DMS53 treated with DMSO at 0.1 percent for 48 hours (cell line): Measurements from ENCODE around the gene SH3GLB1.
A peak's percentile ranks its signal among the peaks of the same experiment; 100 is the strongest.

Experiments
- DNase-seq: peaks from one replicate; lab custom pipeline; 2025; ENCODE audit not compliant: unreplicated experiment; lab: John Stamatoyannopoulos, UW

SH3GLB1 gene

DNA sequence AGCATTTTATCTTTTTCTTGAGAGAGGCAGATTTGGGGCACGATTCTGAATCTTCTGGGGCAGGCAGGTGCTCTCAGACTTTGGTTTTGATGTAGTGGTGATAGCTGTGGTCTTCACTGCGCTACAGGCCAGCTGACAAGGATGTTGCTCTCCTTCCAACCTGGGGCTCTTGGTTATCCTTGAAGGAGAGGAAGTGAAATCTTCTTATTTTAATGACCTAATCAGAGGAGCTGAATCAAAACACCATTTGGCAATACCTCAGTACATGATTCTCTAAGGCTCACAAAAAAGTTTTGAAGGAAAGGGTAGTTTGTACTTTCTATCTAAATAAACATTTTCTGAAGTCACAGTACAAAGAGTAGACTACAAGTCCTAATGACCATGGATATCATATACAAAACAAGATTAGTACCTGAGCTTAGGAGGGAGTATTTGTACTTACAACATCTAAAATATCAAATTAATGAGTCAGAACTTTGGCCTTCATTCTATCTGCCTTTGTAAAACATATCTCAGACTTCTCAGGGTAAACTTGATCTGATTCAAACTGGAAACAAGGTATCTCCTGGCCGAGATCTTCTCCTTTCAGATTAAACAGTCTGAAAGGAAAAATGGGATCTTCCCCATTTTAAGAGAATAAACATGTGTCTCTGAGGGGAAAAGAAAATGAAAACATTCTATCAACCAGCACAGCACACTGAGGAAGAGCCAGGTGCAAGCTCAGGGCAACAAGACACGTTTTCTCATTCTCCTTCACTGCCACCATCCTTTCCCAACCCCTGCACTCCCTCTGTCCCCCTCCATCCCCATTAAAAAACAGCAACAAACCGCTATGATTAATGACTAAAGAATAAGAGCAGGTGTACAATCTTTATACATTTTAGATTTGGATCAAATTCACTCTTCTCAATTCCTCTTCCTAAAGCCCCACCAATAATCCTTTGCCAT, 69.2 kb downstream of the SH3GLB1 start:
- no peak for DNase-seq

DNA sequence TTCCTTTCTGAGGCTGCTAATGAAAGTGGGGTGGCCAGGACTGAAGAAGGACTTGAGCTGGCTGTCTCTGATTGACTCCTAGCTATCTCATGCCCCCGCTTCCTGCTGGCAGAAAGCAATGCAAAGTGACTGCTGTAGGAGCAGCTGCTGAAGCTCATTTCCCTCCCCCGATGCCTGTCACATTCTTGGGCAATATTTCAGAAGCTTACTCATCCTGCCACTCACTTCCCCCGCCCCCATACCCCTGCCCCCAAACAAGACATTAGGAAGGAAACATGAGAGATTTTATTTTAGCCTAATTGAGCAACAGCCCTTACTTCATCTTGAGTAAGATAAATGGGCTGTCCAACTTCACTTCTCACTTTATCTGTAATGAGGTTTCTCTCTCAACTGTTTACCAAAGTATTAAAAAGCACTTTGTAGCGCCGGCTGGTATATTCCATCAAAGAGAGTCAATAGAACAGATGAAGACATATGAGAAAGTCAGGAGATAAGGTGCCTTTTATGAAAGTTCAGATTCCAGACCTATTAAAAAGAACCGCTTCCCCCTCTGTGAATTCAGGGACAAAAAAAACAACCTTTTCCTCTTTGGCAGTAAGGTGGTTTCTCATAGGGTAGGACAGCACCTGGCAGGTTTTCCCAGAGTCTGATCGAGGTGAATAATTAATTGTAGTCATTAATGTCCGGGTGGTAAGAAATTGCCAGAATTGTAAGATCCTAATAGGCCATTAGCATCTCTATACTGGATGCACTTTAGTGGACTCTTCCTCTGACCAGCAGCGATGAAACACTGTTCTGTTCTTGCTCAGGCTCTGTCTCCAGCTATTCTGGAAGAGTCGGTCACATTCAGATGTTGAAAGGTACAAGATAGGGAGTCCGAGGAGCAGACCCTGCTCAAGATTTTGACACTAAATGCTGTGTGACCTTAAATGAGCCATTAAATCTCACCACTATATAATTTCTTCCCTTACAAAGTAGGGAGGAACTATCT, 70.2 kb downstream of the SH3GLB1 start:
- peak; percentile 93 for DNase-seq

GRCh38 chr1:86775395-86775794, 71.0 kb downstream of the SH3GLB1 start:
- no peak for DNase-seq

DNA sequence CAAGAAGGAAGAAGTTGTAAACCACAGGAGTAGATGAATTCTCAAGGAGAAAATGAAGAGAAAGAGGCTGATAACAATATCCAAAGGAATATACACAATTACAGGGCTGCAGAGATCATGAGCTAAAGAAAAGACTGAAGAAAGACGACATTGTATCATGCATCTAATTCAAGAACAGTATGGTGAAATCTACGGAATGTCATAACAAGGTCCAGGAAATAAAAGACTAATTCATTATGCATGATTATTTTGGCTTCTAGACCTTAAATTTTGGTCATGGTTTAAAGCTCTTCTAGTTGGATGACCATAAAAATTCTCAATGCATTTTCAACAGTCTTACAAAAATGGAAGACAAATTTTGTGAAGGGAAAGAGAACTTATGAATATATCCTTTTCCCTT, 71.7 kb downstream of the SH3GLB1 start:
- no peak for DNase-seq

GRCh38 chr1:86778569-86779239, 74.3 kb downstream of the SH3GLB1 start:
- DNase-seq: no peak

GRCh38 chr1:86779308-86780191, 75.2 kb downstream of the SH3GLB1 start:
- DNase-seq: no peak

DNA sequence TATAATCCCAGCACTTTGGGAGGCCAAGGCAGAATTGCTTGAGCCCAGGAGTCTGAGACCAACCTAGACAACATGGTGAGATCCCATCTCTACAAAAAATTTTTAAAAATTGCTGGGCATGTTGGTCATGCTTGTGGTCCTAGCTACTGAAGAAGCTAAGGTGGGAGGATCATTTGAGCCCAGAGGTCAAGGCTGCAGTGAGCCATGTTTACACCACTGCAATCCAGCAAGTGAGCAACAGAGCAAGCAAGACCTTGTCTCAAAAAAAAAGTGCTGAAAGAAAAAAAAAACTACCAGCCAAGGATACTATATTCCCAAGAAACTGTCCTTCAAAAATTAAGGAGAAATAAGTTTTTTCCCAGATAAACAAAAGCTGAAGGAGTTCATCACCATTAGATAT, 78.1 kb downstream of the SH3GLB1 start:
- DNase-seq: no peak

GRCh38 chr1:86787621-86788020, 83.2 kb downstream of the SH3GLB1 start:
- no peak for DNase-seq

GRCh38 chr1:86788300-86789206, 84.2 kb downstream of the SH3GLB1 start:
- DNase-seq: peak; percentile 78

DNA sequence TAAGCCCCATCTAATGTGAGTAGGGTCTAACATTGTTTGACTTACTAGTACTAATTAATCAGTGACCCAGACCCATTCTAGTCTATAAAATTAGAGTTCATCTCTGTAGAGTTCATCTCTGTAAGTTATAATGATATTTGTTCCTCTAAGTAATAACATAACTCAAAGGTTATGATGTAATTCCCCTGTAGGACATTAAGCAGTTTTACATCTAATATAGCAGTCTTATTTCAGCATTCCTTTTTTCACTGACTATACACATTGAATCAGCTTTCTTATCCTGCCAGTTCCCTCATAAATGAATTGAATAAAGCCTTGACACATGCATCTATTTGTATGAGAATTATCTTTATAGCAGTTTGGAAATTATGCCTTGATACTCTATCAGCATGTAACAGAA, 90.9 kb downstream of the SH3GLB1 start:
- DNase-seq: no peak
